GM19193 (cell line): Measurements from ENCODE around the gene ZNF18.

Experiments
- POLR2A ChIP-seq: IDR thresholded peaks from 4 replicates; pipeline ENCODE4 v1.6.1; 2011; ENCODE audit not compliant: insufficient read depth, insufficient read length; ENCODE audit errors: extremely low read depth

The ZNF18 gene

GRCh38 chr17:11997147-11997971 is at the start of gene ZNF18:
Gene ZNF18, minus strand, starts transcription at chr17:11997475. Its CDS starts 4,646 bp downstream, at chr17:11992829.
- TF ChIP-seq POLR2A = peak; percentile 97

- no peak for TF ChIP-seq POLR2A
Observed at GRCh38 chr17:12046786-12047185, 49.5 kb upstream of the ZNF18 start.

- TF ChIP-seq POLR2A = no peak
Observed at GRCh38 chr17:12043702-12044101, 46.4 kb upstream of the ZNF18 start.

- TF ChIP-seq POLR2A = no peak
Observed at GRCh38 chr17:12041312-12041711, 44.0 kb upstream of the ZNF18 start.

GRCh38 chr17:12040478-12040877 is 43.2 kb upstream of the ZNF18 start:
- no peak for TF ChIP-seq POLR2A

GRCh38 chr17:12037970-12038369 is 40.7 kb upstream of the ZNF18 start:
- TF ChIP-seq POLR2A = no peak

GRCh38 chr17:12035673-12036072 is 38.4 kb upstream of the ZNF18 start:
- TF ChIP-seq POLR2A = no peak

- no peak for TF ChIP-seq POLR2A
Observed at GRCh38 chr17:12034538-12034937, 37.3 kb upstream of the ZNF18 start.

GRCh38 chr17:12028611-12029010 is 31.3 kb upstream of the ZNF18 start:
- no peak for TF ChIP-seq POLR2A

GRCh38 chr17:12027658-12028057 is 30.4 kb upstream of the ZNF18 start:
- no peak for TF ChIP-seq POLR2A

- no peak for TF ChIP-seq POLR2A
Observed at GRCh38 chr17:12024327-12024726, 27.1 kb upstream of the ZNF18 start.

- TF ChIP-seq POLR2A = no peak
Observed at GRCh38 chr17:12022310-12022709, 25.0 kb upstream of the ZNF18 start.

- no peak for TF ChIP-seq POLR2A
Observed at GRCh38 chr17:12021623-12022140, 24.4 kb upstream of the ZNF18 start.

GRCh38 chr17:12020642-12021622 is 23.7 kb upstream of the ZNF18 start, which contains the start of gene MAP2K4:
Gene MAP2K4, plus strand, starts transcription at chr17:12020877. Its CDS starts 10 bp downstream, at chr17:12020887.
- peak; percentile 87 for TF ChIP-seq POLR2A

GRCh38 chr17:12007466-12007865 is 10.2 kb upstream of the ZNF18 start:
- TF ChIP-seq POLR2A = no peak
